Stimulated activated CD8-positive, alpha-beta memory T cell treated with anti-CD3 and anti-CD28 coated beads, Interleukin-2, amount 100 ng/mL, for 48 hours (primary cell): ENCODE results near the gene GNA12.

Experiments
- DNase-seq, 2 donors: peaks; one replicate each; pipeline ENCODE4 v3.0.0-alpha.2; 2020; ENCODE audit warnings: low read depth in 2 of 2

GNA12 gene, protein sequence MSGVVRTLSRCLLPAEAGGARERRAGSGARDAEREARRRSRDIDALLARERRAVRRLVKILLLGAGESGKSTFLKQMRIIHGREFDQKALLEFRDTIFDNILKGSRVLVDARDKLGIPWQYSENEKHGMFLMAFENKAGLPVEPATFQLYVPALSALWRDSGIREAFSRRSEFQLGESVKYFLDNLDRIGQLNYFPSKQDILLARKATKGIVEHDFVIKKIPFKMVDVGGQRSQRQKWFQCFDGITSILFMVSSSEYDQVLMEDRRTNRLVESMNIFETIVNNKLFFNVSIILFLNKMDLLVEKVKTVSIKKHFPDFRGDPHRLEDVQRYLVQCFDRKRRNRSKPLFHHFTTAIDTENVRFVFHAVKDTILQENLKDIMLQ

GRCh38 chr7:2844153-2845033 lies at the start of gene GNA12:
Gene GNA12, minus strand, starts transcription at chr7:2844308. Its CDS starts 147 bp downstream, at chr7:2844161.
- peak; percentile 95 to 99 for DNase-seq

- no peak for DNase-seq
Observed at GRCh38 chr7:2893411-2893861, 49.3 kb upstream of the GNA12 start.

- DNase-seq = no peak
Observed at GRCh38 chr7:2892549-2892948, 48.4 kb upstream of the GNA12 start.

DNA sequence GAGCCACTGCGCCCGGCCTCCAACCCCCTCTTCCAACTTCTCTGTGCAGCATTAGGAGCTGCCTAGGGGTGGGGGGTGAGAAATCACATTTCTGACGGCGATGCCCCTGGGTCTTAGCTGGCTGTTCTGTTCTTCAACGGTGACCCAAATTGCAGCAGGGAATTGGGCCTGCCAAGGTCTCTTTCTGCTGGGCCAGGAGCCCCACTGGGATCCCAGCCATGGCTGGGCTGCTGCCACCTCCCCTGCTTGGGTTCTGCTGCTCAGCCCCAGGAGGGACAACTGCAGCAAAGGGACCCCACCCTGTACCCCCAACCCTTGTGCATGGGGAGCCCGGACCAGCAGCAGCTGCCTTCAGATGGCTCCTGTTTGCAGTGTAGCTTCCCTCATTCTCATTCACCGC lies 43.7 kb upstream of the GNA12 start:
- no peak for DNase-seq

- no peak for DNase-seq
Observed at GRCh38 chr7:2886900-2887299, 42.8 kb upstream of the GNA12 start.

GRCh38 chr7:2886391-2886790 lies 42.3 kb upstream of the GNA12 start:
- no peak for DNase-seq

- DNase-seq = no peak
Observed at GRCh38 chr7:2884161-2884560, 40.1 kb upstream of the GNA12 start.

DNA sequence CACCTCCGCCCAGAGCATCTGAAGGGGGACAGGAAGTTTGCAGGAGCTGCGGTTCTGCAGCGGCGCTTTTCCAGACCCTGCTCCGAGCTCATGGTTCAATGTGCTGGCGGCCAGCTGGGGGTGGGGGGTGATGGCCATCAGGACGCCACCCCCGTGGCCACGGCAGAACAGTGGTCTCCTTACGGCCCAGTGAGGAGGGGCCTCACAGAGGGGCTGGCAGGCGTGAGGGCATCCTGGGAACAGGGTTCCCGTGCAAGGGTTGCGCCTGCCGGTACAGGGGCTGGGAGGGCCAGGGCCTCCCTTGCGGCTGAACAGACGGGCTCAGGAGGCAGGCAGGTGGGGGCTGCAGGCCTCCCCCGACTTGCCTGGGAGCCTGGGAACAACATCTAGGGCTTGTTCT lies 39.0 kb upstream of the GNA12 start:
- no peak for DNase-seq

DNA sequence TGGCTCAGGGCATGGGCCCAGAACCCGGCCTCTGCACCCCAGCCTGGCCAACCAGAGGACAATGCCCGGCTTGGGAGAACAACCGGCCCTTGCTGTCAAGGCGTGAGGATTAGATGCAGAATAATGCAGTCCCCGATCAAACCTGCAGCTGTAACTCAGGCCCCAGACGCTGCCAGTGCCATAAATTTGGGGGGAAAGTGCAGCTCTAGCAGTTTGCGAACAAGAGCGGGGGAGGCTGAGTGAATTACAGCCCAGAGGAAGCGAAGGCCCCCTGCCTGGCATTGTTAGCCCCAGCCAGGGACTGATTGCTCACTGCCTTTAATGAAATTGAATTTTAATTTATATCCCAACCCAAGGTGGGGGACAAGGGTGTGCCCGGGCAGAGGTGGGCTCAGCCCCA lies 38.0 kb upstream of the GNA12 start:
- DNase-seq = no peak

DNA sequence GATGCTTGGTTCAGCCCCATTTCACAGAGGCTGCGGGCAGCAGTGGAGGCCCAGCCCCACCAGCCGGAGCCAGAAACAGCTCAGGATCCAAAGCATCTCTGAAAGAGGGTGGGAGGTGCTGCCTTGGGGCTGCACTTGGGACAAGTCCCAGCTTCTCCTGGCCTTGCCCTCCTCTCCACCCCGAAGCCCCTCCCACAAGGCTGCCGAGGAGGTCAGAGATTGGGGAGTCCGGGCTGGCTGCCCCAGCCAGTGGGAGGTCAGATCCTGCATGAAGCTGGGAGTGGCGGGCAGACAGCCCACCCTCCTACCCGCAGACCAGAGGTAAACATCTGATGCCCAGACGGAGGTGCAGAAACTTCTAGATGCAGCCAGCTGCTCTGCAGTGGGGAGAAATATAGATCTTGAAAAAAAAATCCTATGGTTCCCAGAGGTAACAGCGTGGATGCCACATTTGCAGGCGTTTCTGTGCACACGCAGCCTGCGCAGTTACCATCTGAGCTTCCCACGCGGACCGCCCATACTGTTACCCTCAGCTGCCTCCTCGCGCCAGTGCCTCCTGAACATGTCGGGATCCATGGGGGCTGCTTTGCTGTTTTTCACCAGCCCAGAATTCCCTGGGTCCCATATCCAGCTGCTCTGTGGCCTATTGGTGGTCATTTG lies 36.9 kb upstream of the GNA12 start:
- DNase-seq = no peak

DNA sequence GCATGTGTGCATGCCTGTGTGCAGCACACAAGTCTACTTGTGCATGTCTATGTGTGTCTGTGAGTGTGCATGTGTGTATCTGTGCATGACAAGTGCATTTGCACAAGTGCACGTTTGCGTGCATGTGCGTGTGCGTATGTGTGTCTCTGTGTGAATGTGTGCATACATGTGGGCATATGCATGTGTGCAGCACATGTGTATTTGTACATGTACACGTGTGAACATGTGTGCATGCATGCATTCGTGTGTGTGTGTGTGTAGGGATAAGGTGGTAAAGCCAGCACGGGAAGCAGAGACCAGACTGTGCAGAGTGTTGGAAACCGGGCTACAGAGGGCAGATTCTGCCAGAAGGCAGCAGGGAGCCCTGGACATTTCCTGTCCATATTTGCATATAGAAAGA lies 35.9 kb upstream of the GNA12 start:
- DNase-seq = no peak

- DNase-seq = no peak
Observed at GRCh38 chr7:2879354-2879753, 35.2 kb upstream of the GNA12 start.

DNA sequence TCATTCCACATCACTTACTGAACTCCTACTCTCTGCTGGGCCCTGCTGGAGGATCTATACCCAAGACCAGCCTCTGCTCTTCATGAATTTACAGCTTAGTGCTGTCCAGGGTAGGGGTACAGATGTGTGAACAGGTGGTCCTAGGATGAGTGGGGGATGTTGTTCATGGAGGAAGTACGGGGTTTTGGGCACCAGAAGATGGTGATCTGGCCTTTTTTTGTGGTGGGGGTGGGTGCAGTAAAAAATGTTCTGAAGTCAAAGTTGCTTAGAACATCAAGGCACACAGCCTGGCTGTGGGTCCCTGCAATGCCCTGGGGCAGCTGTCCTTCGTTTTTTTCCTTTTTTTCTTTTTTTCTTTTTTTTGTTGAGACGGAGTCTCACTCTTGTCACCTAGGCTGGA lies 34.2 kb upstream of the GNA12 start:
- DNase-seq = no peak

GRCh38 chr7:2876031-2876731 lies 32.1 kb upstream of the GNA12 start:
- DNase-seq = no peak

DNA sequence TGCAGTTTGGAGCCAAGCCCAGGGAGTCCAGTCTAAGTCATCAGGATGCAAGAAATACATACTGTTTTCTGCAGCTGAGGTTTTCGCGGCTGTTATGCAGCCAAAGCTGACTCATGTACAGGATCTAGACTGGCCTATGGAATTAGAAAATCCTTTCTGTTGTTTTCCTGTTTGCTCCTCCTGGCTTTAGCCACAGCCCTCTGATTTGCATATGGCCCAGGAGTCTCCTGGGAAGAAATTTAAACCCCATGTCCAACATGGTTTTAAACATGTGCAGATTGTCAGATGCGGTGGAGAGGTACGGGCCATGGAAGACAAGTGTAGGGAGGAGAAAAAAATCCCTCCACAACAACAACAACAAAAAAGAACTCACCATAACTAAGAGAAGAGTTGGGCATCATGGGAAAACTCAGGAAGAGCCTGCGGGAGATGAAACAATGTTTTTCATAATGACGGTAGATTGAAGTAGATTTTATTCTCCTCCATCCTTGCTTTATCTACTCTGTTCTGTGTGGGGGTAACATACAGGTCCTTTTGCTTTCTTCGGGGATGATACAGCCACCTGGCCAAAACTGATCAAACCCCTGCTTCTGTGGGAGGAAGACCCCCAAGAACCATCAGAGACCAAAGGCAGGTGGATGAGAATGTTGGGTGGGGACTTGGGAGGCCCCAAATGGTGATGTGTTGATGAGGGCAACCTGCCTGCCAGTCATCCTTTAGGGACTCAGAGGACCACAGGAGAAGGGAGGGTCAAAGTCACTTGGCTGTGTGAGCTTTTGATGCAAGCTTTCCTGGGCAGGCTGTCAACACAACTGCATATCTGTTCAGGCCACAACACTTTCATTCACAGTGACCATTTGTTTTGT lies 29.8 kb upstream of the GNA12 start:
- DNase-seq = no peak

DNA sequence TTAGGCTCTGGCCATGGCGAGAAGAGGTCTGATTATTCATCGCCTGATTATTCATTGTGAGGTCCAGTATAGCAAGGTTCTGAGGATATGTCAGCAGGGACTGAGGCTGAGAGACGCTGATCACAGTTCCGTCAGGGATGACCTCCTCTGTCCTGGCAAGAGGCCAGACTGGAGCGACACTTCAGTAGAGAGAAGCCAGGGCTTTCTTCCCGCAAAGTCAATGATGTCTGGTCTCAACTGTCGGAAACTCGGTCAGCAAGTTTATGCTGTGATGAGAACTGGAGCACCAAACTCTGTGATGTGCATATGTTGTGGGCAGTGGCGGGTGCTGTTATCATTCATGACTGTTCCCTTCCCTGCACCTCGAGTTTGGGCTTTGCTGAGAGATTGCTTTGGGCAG lies 29.0 kb upstream of the GNA12 start:
- no peak for DNase-seq

GRCh38 chr7:2872296-2872874 lies 28.3 kb upstream of the GNA12 start:
- no peak for DNase-seq

DNA sequence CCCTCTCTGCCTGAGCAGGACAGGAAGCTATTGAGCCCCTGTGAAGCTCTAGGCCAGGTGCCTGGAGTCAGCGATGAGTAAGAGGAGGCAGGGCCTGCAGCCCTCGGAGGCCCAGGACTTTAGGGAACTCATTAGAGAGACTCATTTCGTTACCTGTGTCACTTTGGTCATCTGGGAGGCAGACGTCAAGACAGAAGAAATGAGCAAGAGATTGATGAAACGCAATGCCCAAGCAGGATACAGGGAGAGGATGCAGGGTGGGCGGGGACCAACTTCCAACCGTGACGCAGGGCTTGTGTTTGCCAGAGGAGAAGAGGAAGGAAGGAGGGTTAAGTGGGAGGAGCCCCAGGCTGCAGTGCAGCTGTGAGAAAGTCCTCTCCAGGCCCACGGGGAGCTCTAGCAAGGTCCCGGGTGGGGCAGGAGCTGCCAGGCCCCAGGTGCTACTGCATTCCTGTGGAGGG lies 26.4 kb upstream of the GNA12 start:
- DNase-seq = peak in 1 of 2 donors; percentile 35

GRCh38 chr7:2869981-2870380 lies 25.9 kb upstream of the GNA12 start:
- DNase-seq = no peak

- no peak for DNase-seq
Observed at GRCh38 chr7:2866601-2867000, 22.5 kb upstream of the GNA12 start.
